Glutamatergic neuron (in vitro differentiated cells): ENCODE measurements around the gene GLG1. TPM values are rescaled to one million over a fixed set of nuclear protein-coding genes. Genes with fewer than 3 reads are reported as not detected.

ENCODE experiments used
- DNase-seq: peaks from one replicate; pipeline ENCODE4 v3.0.0; 2022
- H3K27ac Mint-ChIP-seq: one replicate; pipeline ENCODE4 v1.8.0; 2020; ENCODE audit warnings: mild to moderate bottlenecking, mixed read lengths, inconsistent platforms; ENCODE audit not compliant: unreplicated experiment
- H3K27me3 Mint-ChIP-seq: one replicate; pipeline ENCODE4 v1.8.0; 2020; ENCODE audit warnings: mild to moderate bottlenecking, moderate library complexity, mixed read lengths, inconsistent platforms; ENCODE audit not compliant: unreplicated experiment
- H3K36me3 Mint-ChIP-seq: one replicate; pipeline ENCODE4 v1.8.0; 2020; ENCODE audit warnings: mild to moderate bottlenecking, mixed read lengths, inconsistent platforms; ENCODE audit not compliant: unreplicated experiment
- H3K4me1 Mint-ChIP-seq: one replicate; pipeline ENCODE4 v1.8.0; 2020; ENCODE audit warnings: mild to moderate bottlenecking, low read depth, mixed read lengths, inconsistent platforms; ENCODE audit not compliant: unreplicated experiment
- H3K4me3 Mint-ChIP-seq: one replicate; pipeline ENCODE4 v1.8.0; 2020; ENCODE audit warnings: mild to moderate bottlenecking, mixed read lengths, inconsistent platforms; ENCODE audit not compliant: unreplicated experiment
- H3K9me3 Mint-ChIP-seq: one replicate; pipeline ENCODE4 v1.8.0; 2020; ENCODE audit warnings: mild to moderate bottlenecking, moderate library complexity, mixed read lengths, inconsistent platforms; ENCODE audit not compliant: unreplicated experiment
- CTCF ChIP-seq: fragments of 200-600 bp; sonication (generic); IDR thresholded peaks from one replicate; pipeline ENCODE4 v1.5.0; 2021; ENCODE audit not compliant: partially characterized antibody, unreplicated experiment
- total RNA-seq: library from RNA; stranded (reverse); fragmentation: NEBNext Ultra II Directional; extraction: Animal tissue kit (Norgen Biotek cat#: 25700); gene quantifications from one replicate; pipeline ENCODE4 v1.2.1, GENCODE V29; 2021; ENCODE audit not compliant: unreplicated experiment

The GLG1 gene
- total RNA-seq, 1 donor from 2014 or later, result 143 TPM

GRCh38 chr16:74586948-74587347 lies 20.0 kb downstream of the GLG1 start:
- DNase-seq, result no peak
- Mint-ChIP-seq H3K27me3 (no peaks in the 10 kb centered on the region), H3K4me3 (no peak overlapping the region), H3K27ac (no peak overlapping the region), H3K36me3 (no peaks in the 10 kb centered on the region), H3K9me3 (peaks cover 2% of the 10 kb centered on the region), H3K4me1 (no peaks in the 10 kb centered on the region)
- TF ChIP-seq CTCF, result no peak

- H3K4me1 Mint-ChIP-seq, result no peaks in the 10 kb centered on the region
- H3K36me3 Mint-ChIP-seq, result no peaks in the 10 kb centered on the region
- TF ChIP-seq CTCF, result no peak
- no peak overlapping the region for H3K4me3 Mint-ChIP-seq
- no peak for DNase-seq
- no peaks in the 10 kb centered on the region for H3K27me3 Mint-ChIP-seq
- H3K9me3 Mint-ChIP-seq, result peaks cover 2% of the 10 kb centered on the region
- no peak overlapping the region for H3K27ac Mint-ChIP-seq
Measured at GRCh38 chr16:74585846-74586443, 21.0 kb downstream of the GLG1 start.

GRCh38 chr16:74583926-74584666 lies 22.8 kb downstream of the GLG1 start:
- no peaks in the 10 kb centered on the region for H3K36me3 Mint-ChIP-seq
- no peak overlapping the region for H3K27ac Mint-ChIP-seq
- H3K9me3 Mint-ChIP-seq, result no peaks in the 10 kb centered on the region
- no peak overlapping the region for H3K4me3 Mint-ChIP-seq
- DNase-seq, result no peak
- H3K27me3 Mint-ChIP-seq, result no peaks in the 10 kb centered on the region
- TF ChIP-seq CTCF, result no peak
- H3K4me1 Mint-ChIP-seq, result no peaks in the 10 kb centered on the region

GRCh38 chr16:74582970-74583369 lies 23.9 kb downstream of the GLG1 start:
- Mint-ChIP-seq H3K27ac (no peak overlapping the region), H3K27me3 (no peaks in the 10 kb centered on the region), H3K36me3 (no peaks in the 10 kb centered on the region), H3K4me1 (peaks cover 3% of the 10 kb centered on the region), H3K4me3 (no peak overlapping the region), H3K9me3 (no peaks in the 10 kb centered on the region)
- no peak for TF ChIP-seq CTCF
- no peak for DNase-seq

GRCh38 chr16:74580833-74581232 lies 26.1 kb downstream of the GLG1 start:
- DNase-seq, result no peak
- no peaks in the 10 kb centered on the region for H3K27me3 Mint-ChIP-seq
- no peak for TF ChIP-seq CTCF
- H3K27ac Mint-ChIP-seq, result no peak overlapping the region
- no peak overlapping the region for H3K4me3 Mint-ChIP-seq
- H3K36me3 Mint-ChIP-seq, result no peaks in the 10 kb centered on the region
- H3K4me1 Mint-ChIP-seq, result peaks cover 3% of the 10 kb centered on the region
- H3K9me3 Mint-ChIP-seq, result no peaks in the 10 kb centered on the region
